ENCODE measurements around the gene PHF21A.

PHF21A gene

DNA sequence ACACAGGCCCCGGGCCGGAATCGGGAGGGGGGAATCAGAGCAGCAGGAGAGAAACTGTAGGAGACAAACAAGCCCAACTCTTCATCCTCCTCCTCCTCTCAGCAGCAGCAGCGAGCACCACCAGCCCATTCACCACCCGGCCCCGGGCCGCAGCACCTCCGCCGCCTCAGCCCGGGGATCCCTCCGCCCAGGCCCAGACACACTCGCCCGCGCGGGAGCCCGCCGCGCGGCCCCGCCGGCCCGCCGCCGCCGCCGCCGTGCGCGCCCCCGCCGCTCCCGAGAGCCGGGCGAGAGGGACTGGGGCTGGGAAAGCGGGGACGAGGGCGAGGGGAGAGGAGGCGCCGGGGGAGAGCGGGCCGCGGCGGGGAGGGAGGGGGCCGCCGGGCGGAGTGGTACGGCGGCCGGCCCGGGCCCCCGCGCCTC is at the start of gene PHF21A:
TSS of gene PHF21A (minus strand) at position 154 of the 423 bp plus-strand sequence. CDS start 37,235 bp downstream, outside the sequence.
- H3K4me3 ChIP-seq (ENCODE audit: insufficient read length, low read depth), result peak within 1 kb of the TSS; percentile 79
- peak; percentile 88 for DNase-seq (ENCODE audit: low read depth, low spot score)

DNA sequence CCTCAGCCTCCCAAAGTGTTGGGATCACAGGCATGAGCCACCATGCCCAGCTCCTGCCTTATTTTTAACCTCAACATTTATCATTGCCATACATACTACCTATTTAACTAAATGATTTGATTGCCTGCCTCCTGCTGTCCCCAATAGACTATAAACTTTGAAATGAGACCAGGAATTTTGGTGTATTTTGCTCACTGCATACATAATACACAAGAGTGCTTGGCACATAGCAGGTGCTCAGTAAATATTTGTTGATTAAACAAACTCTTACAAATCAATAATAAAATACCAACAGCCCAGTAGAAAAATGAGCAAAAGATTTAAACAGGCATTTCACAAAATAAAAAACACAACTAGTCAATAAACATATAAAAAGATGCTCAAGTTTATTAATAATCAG is 49.5 kb upstream of the PHF21A start:
- H3K4me3 ChIP-seq (ENCODE audit: insufficient read length, low read depth), result no peak overlapping the region
- TF ChIP-seq YY1 (IDR thresholded peaks at IDR 0.05; ENCODE audit: insufficient read depth, insufficient read length) (no peak), SUZ12 (IDR thresholded peaks at IDR 0.05; ENCODE audit: extremely low read depth, insufficient read depth, insufficient read length) (no peak), ZNF274 (IDR thresholded peaks at IDR 0.05; ENCODE audit: low read depth, low read length) (no peak)
- H3K4me1 ChIP-seq (ENCODE audit: insufficient read depth, insufficient read length), result no peaks in the 10 kb centered on the region
- H3K27me3 ChIP-seq (ENCODE audit: insufficient read depth, insufficient read length), result no peaks in the 10 kb centered on the region
- H3K36me3 ChIP-seq (ENCODE audit: insufficient read depth, insufficient read length, low read length), result no peaks in the 10 kb centered on the region
- H3K9me3 ChIP-seq (ENCODE audit: insufficient read depth, low read length), result no peaks in the 10 kb centered on the region
- H3K9ac ChIP-seq (ENCODE audit: insufficient read length, low read depth), result no peak overlapping the region
- DNase-seq (ENCODE audit: low read depth, low spot score), result no peak

More for the DNA sequence above, at the start of gene PHF21A:
- no peaks in the 10 kb centered on the region for H3K9me3 ChIP-seq (ENCODE audit: insufficient read depth, low read length)
- H3K4me1 ChIP-seq (ENCODE audit: insufficient read depth, insufficient read length), result no peaks in the 10 kb centered on the region
- no peaks in the 10 kb centered on the region for H3K36me3 ChIP-seq (ENCODE audit: insufficient read depth, insufficient read length, low read length)
- TF ChIP-seq SUZ12 (IDR thresholded peaks at IDR 0.05; ENCODE audit: extremely low read depth, insufficient read depth, insufficient read length) (no peak), ZNF274 (IDR thresholded peaks at IDR 0.05; ENCODE audit: low read depth, low read length) (no peak), YY1 (IDR thresholded peaks at IDR 0.05; ENCODE audit: insufficient read depth, insufficient read length) (peak; percentile 10)
- H3K27me3 ChIP-seq (ENCODE audit: insufficient read depth, insufficient read length), result no peaks in the 10 kb centered on the region
- H3K9ac ChIP-seq (ENCODE audit: insufficient read length, low read depth), result peak within 1 kb of the TSS; percentile 89

DNA sequence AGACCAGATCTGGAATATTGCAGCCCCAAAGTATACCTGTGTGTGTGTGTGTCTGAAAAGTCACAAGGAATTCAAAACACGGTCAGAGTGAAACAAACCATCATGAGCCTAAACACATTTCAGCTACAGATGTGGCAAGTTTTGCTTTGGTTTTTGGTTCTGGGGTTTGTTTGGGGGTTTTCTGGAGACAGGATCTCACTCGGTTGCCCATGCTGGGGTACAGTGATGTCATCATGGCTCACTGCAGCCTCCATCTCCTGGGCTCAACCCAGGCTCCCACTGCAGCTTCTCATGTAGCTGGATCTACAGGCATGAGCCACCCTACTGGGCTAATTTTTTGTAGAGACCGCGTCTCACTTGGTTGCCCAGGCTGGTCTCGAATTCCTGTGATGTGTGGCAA is 41.4 kb upstream of the PHF21A start:
- no peaks in the 10 kb centered on the region for H3K9me3 ChIP-seq (ENCODE audit: insufficient read depth, low read length)
- TF ChIP-seq ZNF274 (IDR thresholded peaks at IDR 0.05; ENCODE audit: low read depth, low read length) (no peak), SUZ12 (IDR thresholded peaks at IDR 0.05; ENCODE audit: extremely low read depth, insufficient read depth, insufficient read length) (no peak), YY1 (IDR thresholded peaks at IDR 0.05; ENCODE audit: insufficient read depth, insufficient read length) (no peak)
- no peak for DNase-seq (ENCODE audit: low read depth, low spot score)
- H3K27me3 ChIP-seq (ENCODE audit: insufficient read depth, insufficient read length), result no peaks in the 10 kb centered on the region
- H3K4me3 ChIP-seq (ENCODE audit: insufficient read length, low read depth), result no peak overlapping the region
- H3K9ac ChIP-seq (ENCODE audit: insufficient read length, low read depth), result no peak overlapping the region
- H3K36me3 ChIP-seq (ENCODE audit: insufficient read depth, insufficient read length, low read length), result no peaks in the 10 kb centered on the region
- peaks cover 1% of the 10 kb centered on the region for H3K4me1 ChIP-seq (ENCODE audit: insufficient read depth, insufficient read length)

DNA sequence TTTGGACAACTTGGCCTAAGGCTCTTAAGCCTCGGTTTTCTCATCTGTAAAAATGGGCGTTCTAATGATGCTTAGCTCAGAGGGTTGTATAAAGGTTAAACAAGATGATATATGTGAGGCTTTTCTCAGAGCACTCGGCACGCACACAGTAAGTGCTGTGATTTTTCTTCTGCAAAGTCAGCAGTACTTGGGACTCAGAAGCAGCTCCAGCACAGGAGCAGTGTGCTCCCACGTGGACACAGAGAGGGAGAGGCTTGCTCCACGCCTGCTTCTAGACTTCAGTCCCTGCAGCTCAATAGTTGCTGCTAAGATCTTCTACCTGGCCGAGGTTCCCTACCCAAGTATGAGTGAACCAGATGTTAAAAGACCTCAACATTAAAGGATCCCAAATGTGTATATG is 39.9 kb upstream of the PHF21A start:
- Histone ChIP-seq H3K36me3 (ENCODE audit: insufficient read depth, insufficient read length, low read length) (no peaks in the 10 kb centered on the region), H3K9me3 (ENCODE audit: insufficient read depth, low read length) (no peaks in the 10 kb centered on the region), H3K4me1 (ENCODE audit: insufficient read depth, insufficient read length) (peaks cover 1% of the 10 kb centered on the region), H3K27me3 (ENCODE audit: insufficient read depth, insufficient read length) (no peaks in the 10 kb centered on the region), H3K9ac (ENCODE audit: insufficient read length, low read depth) (no peak overlapping the region), H3K4me3 (ENCODE audit: insufficient read length, low read depth) (no peak overlapping the region)
- no peak for TF ChIP-seq SUZ12 (IDR thresholded peaks at IDR 0.05; ENCODE audit: extremely low read depth, insufficient read depth, insufficient read length)
- TF ChIP-seq YY1 (IDR thresholded peaks at IDR 0.05; ENCODE audit: insufficient read depth, insufficient read length), result no peak
- no peak for TF ChIP-seq ZNF274 (IDR thresholded peaks at IDR 0.05; ENCODE audit: low read depth, low read length)
- DNase-seq (ENCODE audit: low read depth, low spot score), result no peak

DNA sequence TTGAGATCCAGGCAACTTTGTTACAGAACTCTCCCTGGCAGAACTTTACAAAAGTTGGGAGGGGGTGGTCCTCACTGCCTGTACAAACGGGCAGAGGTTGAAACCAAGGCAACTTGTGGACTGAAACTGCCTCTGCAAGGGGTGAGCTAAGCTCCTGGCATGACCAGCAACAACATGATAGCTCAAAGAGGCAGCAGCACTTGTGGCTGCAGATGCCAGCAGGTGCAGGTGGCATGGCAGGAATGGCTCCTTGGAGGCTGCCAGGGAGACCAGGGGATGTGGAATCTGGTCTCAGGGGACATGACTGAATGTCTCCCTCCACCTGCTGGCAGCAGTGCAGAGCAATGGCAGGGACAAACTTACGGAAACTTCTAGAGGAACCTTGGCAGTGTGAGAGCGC is 38.8 kb upstream of the PHF21A start:
- Histone ChIP-seq H3K27me3 (ENCODE audit: insufficient read depth, insufficient read length) (no peaks in the 10 kb centered on the region), H3K36me3 (ENCODE audit: insufficient read depth, insufficient read length, low read length) (no peaks in the 10 kb centered on the region), H3K9ac (ENCODE audit: insufficient read length, low read depth) (no peak overlapping the region), H3K9me3 (ENCODE audit: insufficient read depth, low read length) (no peaks in the 10 kb centered on the region), H3K4me1 (ENCODE audit: insufficient read depth, insufficient read length) (peaks cover 1% of the 10 kb centered on the region), H3K4me3 (ENCODE audit: insufficient read length, low read depth) (no peak overlapping the region)
- no peak for DNase-seq (ENCODE audit: low read depth, low spot score)
- TF ChIP-seq ZNF274 (IDR thresholded peaks at IDR 0.05; ENCODE audit: low read depth, low read length) (no peak), SUZ12 (IDR thresholded peaks at IDR 0.05; ENCODE audit: extremely low read depth, insufficient read depth, insufficient read length) (no peak), YY1 (IDR thresholded peaks at IDR 0.05; ENCODE audit: insufficient read depth, insufficient read length) (no peak)

DNA sequence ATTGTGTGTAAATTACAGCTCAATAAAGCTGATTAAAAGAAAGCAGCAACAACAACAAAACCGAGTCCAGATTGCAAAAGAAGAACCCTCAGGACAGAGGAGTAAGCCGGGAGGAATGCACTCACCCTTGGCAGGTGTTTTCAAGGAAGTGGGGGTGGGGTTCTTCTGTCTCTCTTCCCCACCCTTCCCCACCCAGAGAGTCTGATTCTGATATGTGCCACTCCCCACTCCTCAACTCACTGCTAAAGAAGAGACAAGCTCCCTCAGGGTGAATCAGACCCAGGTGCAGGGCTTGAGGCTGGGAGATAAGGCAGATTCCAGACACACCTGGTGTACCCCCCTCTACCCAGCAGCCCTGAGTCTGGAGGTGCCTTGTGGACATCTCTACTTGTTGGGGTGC is 38.4 kb upstream of the PHF21A start:
- TF ChIP-seq YY1 (IDR thresholded peaks at IDR 0.05; ENCODE audit: insufficient read depth, insufficient read length) (no peak), SUZ12 (IDR thresholded peaks at IDR 0.05; ENCODE audit: extremely low read depth, insufficient read depth, insufficient read length) (no peak), ZNF274 (IDR thresholded peaks at IDR 0.05; ENCODE audit: low read depth, low read length) (no peak)
- no peaks in the 10 kb centered on the region for H3K36me3 ChIP-seq (ENCODE audit: insufficient read depth, insufficient read length, low read length)
- no peak for DNase-seq (ENCODE audit: low read depth, low spot score)
- no peak overlapping the region for H3K4me3 ChIP-seq (ENCODE audit: insufficient read length, low read depth)
- H3K4me1 ChIP-seq (ENCODE audit: insufficient read depth, insufficient read length), result peaks cover 1% of the 10 kb centered on the region
- H3K27me3 ChIP-seq (ENCODE audit: insufficient read depth, insufficient read length), result no peaks in the 10 kb centered on the region
- H3K9ac ChIP-seq (ENCODE audit: insufficient read length, low read depth), result no peak overlapping the region
- H3K9me3 ChIP-seq (ENCODE audit: insufficient read depth, low read length), result no peaks in the 10 kb centered on the region

DNA sequence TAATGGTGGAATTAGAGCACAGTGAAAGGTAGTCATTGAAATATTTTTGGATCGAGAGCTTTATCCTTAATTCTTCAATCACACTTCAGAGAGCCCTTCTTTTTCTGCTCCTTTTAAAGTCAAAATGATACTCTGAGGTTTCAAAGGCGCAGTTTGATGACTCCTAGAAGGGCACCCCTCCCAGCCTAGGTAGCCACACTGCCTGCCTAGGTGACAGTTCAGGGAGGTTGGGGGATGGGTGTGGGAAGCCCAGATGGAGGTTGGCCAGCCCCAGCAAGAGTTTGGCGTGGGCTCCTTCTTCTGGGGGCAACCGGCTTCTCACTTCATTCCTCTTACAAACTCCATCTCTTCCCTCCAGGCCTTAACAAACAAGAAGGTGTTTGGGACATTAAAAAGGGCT is 28.6 kb upstream of the PHF21A start:
- TF ChIP-seq ZNF274 (IDR thresholded peaks at IDR 0.05; ENCODE audit: low read depth, low read length) (no peak), YY1 (IDR thresholded peaks at IDR 0.05; ENCODE audit: insufficient read depth, insufficient read length) (no peak), SUZ12 (IDR thresholded peaks at IDR 0.05; ENCODE audit: extremely low read depth, insufficient read depth, insufficient read length) (no peak)
- Histone ChIP-seq H3K4me3 (ENCODE audit: insufficient read length, low read depth) (no peak overlapping the region), H3K36me3 (ENCODE audit: insufficient read depth, insufficient read length, low read length) (no peaks in the 10 kb centered on the region), H3K9me3 (ENCODE audit: insufficient read depth, low read length) (no peaks in the 10 kb centered on the region), H3K9ac (ENCODE audit: insufficient read length, low read depth) (no peak overlapping the region), H3K27me3 (ENCODE audit: insufficient read depth, insufficient read length) (no peaks in the 10 kb centered on the region), H3K4me1 (ENCODE audit: insufficient read depth, insufficient read length) (peaks cover 9% of the 10 kb centered on the region)
- no peak for DNase-seq (ENCODE audit: low read depth, low spot score)
